GM12872 (cell line): Measurements from ENCODE around the gene OBP2B.

Experiments used
- TF ChIP-seq, protein P1 (sequence below): IDR thresholded peaks from 3 replicates; pipeline ENCODE4 v1.5.1; 2011; ENCODE audit warnings: low read depth, mild to moderate bottlenecking, low read length, moderate library complexity; ENCODE audit not compliant: insufficient read depth

OBP2B gene

DNA sequence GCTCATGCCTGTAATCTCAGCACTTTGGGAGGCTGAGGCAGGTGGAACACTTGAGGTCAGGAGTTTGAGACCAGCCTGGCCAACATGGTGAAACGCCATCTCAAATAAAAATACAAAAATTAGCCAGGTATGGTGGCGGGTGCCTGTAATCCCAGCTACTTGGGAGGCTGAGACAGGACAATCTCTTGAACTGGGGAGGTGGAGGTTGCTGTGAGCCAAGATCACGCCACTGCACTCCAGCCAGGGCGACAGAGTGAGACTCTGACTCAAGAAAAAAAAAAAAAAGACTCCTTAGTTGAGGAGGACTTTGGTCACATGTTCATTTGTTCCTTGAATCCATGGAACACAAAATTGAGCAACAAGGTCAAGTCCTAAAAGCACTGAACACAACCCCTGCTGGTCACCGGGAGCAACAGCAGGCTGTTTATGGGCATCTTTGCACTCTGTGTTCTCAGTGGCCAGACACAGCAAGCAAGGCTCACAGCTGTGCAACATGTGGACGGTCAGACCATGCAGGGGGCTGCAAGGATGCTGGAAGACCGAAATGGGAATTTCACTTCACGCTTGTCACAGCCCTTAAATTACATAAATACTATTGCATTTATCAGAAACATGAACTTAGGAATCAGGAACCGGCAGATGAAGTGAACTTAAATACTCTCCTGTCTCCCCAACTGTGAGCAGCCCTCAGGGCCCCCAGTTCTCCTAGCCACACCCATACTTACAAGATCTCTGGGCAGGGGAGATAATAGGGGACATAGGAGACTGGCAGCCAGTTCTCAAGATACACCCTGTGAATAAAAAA, 48.1 kb downstream of the OBP2B start:
- TF ChIP-seq, protein P1, sequence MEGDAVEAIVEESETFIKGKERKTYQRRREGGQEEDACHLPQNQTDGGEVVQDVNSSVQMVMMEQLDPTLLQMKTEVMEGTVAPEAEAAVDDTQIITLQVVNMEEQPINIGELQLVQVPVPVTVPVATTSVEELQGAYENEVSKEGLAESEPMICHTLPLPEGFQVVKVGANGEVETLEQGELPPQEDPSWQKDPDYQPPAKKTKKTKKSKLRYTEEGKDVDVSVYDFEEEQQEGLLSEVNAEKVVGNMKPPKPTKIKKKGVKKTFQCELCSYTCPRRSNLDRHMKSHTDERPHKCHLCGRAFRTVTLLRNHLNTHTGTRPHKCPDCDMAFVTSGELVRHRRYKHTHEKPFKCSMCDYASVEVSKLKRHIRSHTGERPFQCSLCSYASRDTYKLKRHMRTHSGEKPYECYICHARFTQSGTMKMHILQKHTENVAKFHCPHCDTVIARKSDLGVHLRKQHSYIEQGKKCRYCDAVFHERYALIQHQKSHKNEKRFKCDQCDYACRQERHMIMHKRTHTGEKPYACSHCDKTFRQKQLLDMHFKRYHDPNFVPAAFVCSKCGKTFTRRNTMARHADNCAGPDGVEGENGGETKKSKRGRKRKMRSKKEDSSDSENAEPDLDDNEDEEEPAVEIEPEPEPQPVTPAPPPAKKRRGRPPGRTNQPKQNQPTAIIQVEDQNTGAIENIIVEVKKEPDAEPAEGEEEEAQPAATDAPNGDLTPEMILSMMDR: peak; percentile 93

DNA sequence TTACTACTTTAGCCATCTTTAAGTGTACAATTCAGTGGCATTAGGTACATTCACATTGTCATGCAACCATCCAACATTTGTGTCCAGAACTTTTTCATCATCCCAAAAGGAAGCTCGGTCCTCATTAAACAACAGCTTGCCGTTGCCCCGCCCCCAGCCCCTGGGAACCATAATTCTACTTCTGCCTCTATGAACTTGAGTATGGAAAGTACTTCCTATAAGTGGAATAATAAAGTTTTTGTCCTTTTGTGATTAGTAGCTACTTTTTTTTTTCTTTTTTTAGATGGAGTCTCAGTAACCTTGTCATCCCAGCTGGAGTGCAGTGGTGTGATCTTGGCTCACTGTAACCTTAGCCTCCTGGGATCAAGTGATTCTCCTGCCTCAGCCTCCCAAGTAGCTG, 50.4 kb downstream of the OBP2B start:
- TF ChIP-seq, protein P1: no peak
